ENCODE measurements around the gene FAM20C.

DNA sequence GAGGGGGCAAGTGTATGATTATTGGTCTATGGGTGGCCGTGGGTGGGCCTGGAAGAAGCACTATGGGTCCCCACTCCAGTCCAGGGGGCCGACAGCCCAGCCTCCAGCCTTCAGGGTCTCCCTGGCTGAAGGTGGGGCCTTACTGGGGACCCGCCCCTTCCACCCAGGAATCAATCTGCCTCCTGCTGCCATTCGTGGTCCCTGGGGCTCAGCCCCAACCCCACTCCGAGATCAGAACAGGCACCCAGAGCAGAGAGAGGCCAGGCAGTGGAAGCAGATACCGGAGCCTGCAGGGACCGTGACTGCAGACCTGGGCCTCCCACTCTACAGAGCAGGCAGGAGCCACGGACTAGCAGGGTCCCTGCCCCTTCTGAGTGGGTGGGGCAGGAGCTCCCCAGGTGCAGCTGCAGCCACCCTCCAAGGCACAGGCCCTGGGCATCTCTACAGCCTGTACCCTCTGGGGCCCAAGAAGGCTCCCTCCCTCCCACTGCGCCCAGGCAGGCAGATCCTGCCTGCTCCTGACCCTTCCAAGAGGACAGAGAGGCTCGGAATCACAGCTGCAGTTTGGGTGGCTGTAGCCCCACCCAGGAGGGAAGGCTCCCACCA, 84.0 kb downstream of the FAM20C start:
- TF ChIP-seq PRDM15 (CRISPR knock-in tag; IDR thresholded peaks at IDR 0.05) (no peak), SMC3 (IDR thresholded peaks at IDR 0.05; ENCODE audit: borderline replicate concordance, low read length) (no peak), RAD51 (IDR thresholded peaks at IDR 0.05) (no peak), RAD21 (IDR thresholded peaks at IDR 0.05; ENCODE audit: insufficient read depth, low read depth, low read length) (no peak), CTCF (IDR thresholded peaks at IDR 0.05 in 2 of 3, conservative IDR thresholded peaks at IDR 0.05 in 1 of 3; ENCODE audit: control insufficient read depth in 2 of 3, extremely low read depth in 1 of 3, insufficient read depth in 1 of 3, low read depth in 3 of 3, low read length in 3 of 3) (no peak), STAT1 (conservative IDR thresholded peaks at IDR 0.05) (no peak), ZNF274 (IDR thresholded peaks at IDR 0.05; ENCODE audit: insufficient read depth, insufficient read length) (no peak), HCFC1 (IDR thresholded peaks at IDR 0.05; ENCODE audit: low read length) (no peak), GABPA (IDR thresholded peaks at IDR 0.05; ENCODE audit: low read depth) (no peak)
- TF ChIP-seq, protein P1, sequence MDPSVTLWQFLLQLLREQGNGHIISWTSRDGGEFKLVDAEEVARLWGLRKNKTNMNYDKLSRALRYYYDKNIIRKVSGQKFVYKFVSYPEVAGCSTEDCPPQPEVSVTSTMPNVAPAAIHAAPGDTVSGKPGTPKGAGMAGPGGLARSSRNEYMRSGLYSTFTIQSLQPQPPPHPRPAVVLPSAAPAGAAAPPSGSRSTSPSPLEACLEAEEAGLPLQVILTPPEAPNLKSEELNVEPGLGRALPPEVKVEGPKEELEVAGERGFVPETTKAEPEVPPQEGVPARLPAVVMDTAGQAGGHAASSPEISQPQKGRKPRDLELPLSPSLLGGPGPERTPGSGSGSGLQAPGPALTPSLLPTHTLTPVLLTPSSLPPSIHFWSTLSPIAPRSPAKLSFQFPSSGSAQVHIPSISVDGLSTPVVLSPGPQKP (IDR thresholded peaks at IDR 0.05; ENCODE audit: low read depth, low read length), result no peak
- TF ChIP-seq, protein P2, sequence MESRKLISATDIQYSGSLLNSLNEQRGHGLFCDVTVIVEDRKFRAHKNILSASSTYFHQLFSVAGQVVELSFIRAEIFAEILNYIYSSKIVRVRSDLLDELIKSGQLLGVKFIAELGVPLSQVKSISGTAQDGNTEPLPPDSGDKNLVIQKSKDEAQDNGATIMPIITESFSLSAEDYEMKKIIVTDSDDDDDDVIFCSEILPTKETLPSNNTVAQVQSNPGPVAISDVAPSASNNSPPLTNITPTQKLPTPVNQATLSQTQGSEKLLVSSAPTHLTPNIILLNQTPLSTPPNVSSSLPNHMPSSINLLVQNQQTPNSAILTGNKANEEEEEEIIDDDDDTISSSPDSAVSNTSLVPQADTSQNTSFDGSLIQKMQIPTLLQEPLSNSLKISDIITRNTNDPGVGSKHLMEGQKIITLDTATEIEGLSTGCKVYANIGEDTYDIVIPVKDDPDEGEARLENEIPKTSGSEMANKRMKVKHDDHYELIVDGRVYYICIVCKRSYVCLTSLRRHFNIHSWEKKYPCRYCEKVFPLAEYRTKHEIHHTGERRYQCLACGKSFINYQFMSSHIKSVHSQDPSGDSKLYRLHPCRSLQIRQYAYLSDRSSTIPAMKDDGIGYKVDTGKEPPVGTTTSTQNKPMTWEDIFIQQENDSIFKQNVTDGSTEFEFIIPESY (IDR thresholded peaks at IDR 0.05), result no peak
